Fibroblast of pulmonary artery (primary cell): ENCODE measurements around the gene GLRX3.

Experiments used
- DNase-seq: peaks from one replicate; pipeline ENCODE4 v3.0.0-alpha.2; 2010; ENCODE audit warnings: low read depth
- H3K4me3 ChIP-seq: replicated peaks from 2 replicates; pipeline ENCODE4 v1.5.1; 2011; ENCODE audit warnings: low read depth, mild to moderate bottlenecking, control low read depth, low read length, moderate library complexity
- TF ChIP-seq, protein P1 (sequence below): IDR thresholded peaks from 2 replicates; pipeline ENCODE4 v1.5.1; 2011; ENCODE audit warnings: mild to moderate bottlenecking, control low read depth, low read length, inconsistent platforms; ENCODE audit errors: missing control alignments

GLRX3 gene

DNA sequence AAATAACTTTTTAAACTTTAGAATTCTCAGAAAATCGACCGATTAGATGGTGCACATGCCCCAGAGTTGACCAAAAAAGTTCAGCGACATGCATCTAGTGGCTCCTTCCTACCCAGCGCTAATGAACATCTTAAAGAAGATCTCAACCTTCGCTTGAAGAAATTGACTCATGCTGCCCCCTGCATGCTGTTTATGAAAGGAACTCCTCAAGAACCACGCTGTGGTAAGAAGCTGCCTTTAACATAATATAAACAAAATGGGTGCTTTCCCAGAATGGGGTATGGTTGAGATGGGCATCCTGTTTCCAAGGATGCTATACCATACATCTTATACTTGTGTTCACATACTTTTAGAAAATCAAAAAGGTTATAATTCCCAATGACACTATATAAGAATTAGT is 24.6 kb downstream of the GLRX3 start:
- no peak for DNase-seq
- TF ChIP-seq, protein P1, sequence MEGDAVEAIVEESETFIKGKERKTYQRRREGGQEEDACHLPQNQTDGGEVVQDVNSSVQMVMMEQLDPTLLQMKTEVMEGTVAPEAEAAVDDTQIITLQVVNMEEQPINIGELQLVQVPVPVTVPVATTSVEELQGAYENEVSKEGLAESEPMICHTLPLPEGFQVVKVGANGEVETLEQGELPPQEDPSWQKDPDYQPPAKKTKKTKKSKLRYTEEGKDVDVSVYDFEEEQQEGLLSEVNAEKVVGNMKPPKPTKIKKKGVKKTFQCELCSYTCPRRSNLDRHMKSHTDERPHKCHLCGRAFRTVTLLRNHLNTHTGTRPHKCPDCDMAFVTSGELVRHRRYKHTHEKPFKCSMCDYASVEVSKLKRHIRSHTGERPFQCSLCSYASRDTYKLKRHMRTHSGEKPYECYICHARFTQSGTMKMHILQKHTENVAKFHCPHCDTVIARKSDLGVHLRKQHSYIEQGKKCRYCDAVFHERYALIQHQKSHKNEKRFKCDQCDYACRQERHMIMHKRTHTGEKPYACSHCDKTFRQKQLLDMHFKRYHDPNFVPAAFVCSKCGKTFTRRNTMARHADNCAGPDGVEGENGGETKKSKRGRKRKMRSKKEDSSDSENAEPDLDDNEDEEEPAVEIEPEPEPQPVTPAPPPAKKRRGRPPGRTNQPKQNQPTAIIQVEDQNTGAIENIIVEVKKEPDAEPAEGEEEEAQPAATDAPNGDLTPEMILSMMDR = peak; percentile 10
- H3K4me3 ChIP-seq = no peak overlapping the region

- H3K4me3 ChIP-seq = no peak overlapping the region
- TF ChIP-seq, protein P1 = no peak
- DNase-seq = no peak
These were observed 25.1 kb downstream of the GLRX3 start for GRCh38 chr10:130161331-130161730.

DNA sequence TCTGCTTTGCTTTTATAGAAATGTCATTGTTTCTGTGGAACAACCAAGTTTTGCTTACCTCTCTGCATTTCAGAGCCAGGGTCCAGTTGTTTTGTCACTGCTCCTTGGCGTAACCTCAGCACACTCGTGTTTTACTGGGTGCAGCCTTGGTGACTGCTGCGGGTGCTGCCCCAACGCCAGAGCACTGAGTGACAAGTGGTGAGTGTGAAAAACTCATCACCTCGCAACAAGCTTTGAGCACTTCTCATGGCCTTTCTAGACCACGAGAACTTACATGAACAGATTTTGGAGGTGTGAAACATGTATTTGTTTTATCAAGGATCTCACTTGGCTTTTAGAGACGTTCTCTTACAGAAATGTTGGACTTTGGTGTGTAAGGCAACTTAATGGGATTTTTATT is 31.0 kb downstream of the GLRX3 start:
- TF ChIP-seq, protein P1 = no peak
- H3K4me3 ChIP-seq = no peak overlapping the region
- DNase-seq = no peak

DNA sequence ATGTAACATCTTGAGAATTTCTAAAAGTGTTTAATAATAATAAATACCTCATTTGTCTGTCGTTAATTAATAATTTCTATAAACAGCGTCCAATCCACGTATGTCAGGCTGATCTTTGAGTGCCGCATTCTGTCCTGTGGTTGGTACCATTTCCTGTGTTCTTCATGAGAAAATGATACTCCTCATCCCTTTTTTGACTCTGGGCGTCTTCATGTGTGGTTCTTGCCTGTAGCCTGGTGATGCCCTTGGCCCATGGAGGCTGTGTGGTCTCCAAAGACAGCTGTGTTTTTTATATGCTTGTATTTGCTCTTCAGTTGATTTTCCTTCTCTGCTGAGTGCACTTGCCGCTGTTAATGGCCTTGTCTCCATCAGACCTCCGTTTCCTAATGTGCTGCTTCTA is 31.5 kb downstream of the GLRX3 start:
- no peak for DNase-seq
- H3K4me3 ChIP-seq = no peak overlapping the region
- TF ChIP-seq, protein P1 = no peak

DNA sequence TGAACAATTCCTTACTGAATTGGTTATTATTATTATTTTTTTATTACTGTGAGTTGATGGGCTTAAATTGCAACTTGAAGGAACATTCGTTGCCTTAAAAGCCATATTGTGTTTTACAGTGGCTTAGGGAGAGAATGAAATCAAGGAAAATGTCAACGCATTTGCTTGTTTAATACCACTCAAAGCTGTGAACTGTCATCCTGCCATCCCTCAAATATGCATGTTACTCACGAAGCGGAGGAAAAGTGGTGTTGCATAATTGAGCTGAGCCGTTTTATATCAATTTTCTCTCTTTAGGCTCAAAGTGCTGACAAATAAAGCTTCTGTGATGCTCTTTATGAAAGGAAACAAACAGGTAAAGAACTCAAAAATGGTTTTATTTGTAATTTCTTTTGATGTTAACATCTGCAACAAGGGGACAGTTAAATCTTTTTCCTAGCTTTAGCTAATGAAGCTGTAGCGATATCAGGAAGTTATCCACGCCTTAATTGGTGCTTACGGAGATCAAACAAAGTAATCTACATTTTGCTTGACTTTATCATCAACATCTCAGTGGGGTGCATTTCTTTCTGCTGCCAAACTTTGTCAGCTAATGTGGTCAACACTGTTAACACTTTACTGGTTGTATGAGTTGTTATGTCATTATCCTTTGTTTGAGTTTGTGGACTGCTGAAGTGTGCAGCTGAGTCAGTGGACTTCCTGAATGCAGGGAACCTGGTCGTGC is 33.1 kb downstream of the GLRX3 start:
- no peak overlapping the region for H3K4me3 ChIP-seq
- TF ChIP-seq, protein P1 = no peak
- peak; percentile 44 for DNase-seq

DNA sequence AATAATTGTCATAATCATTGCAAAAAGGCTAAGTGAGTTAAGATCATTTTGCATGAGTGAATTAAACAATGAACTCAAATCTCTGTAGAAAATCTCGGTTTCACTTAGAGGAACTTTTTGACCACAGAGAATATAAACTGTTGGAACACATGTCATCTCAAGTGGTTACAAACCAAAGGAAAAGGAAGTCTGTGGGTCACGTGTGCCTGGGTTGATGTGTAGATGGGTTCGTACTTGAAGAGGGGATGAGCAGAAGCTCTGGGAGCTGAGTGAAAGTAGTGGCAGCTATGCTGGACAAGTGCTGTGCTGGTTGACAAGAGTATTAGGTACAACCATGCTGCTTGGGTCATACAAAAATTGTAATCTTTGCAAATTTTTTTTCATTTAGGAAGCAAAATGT is 35.0 kb downstream of the GLRX3 start:
- TF ChIP-seq, protein P1 = no peak
- no peak overlapping the region for H3K4me3 ChIP-seq
- no peak for DNase-seq

DNA sequence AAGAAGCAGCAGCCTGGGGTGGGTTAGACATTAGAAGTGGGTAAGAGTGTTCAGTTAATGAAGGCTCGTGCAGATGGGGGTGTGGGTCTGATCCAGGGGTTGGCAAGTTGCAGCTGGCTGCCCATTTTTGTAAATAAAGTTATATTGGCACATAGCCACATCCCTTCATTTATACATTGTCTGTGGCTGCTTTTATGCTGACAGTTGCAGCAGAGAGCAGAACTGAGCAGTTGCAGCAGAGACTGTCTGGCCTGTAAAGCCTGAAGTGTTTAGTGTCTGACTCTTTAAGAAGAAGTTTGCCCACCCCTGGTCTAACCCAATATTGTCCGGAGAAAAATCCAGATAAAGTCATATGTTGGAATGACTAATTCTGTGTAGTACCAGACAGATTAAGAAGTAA is 38.1 kb downstream of the GLRX3 start:
- DNase-seq = no peak
- TF ChIP-seq, protein P1 = no peak
- no peak overlapping the region for H3K4me3 ChIP-seq
